SU-DHL-6 (cell line): Measurements from ENCODE around the gene AKIRIN2.

Experiments
- EZH2phosphoT487 ChIP-seq: fragments of 200-600 bp; sonication (generic), shearing (Covaris generic); conservative IDR thresholded peaks from 2 replicates; pipeline ENCODE4 v1.6.1; 2018; ENCODE audit warnings: mild to moderate bottlenecking, antibody characterized with exemption, low read length, moderate library complexity, mixed read lengths
- TF ChIP-seq, protein P1 (sequence below): fragments of 200-600 bp; sonication (generic); IDR thresholded peaks from one replicate; pipeline ENCODE4 v1.5.1; 2017; ENCODE audit warnings: antibody characterized with exemption, mild to moderate bottlenecking, low read length, moderate library complexity; ENCODE audit not compliant: insufficient read depth, poor library complexity, severe bottlenecking

DNA sequence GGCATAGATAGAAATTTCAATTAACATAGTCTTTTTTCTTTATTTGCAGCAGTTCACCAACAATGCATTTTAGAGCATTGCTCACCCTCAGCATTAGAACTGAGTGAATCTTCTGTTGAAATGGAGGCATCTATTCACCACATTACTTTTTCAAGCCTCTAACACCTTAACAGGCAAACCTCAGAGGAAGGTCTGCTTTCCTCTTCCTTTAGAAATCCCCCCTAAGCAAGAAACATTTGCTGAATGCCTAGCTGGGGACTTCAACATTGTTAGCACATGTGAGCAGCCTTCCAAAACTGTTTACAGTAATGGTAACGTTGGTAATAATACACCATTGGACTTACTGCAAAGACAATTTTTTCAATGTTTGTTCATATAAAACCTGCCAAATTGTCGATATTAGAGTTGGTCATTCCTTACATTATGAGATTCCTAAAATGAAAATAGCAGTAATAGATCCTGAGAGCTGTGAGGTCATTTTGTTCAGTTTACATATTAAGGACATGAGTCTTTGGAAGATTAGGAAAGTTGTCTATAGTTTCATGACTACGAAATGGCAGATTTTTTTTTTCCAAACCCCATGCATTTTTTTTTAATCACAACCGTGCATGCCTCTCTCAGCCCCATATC, 20.6 kb upstream of the AKIRIN2 start:
- TF ChIP-seq EZH2phosphoT487, result no peak
- TF ChIP-seq, protein P1, sequence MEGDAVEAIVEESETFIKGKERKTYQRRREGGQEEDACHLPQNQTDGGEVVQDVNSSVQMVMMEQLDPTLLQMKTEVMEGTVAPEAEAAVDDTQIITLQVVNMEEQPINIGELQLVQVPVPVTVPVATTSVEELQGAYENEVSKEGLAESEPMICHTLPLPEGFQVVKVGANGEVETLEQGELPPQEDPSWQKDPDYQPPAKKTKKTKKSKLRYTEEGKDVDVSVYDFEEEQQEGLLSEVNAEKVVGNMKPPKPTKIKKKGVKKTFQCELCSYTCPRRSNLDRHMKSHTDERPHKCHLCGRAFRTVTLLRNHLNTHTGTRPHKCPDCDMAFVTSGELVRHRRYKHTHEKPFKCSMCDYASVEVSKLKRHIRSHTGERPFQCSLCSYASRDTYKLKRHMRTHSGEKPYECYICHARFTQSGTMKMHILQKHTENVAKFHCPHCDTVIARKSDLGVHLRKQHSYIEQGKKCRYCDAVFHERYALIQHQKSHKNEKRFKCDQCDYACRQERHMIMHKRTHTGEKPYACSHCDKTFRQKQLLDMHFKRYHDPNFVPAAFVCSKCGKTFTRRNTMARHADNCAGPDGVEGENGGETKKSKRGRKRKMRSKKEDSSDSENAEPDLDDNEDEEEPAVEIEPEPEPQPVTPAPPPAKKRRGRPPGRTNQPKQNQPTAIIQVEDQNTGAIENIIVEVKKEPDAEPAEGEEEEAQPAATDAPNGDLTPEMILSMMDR, result no peak
